NOMO-1 (cell line): Measurements from ENCODE around the gene SLC25A43.
"Not testable (repeated sequence)": the region's sequence is repeated elsewhere in the genome, so short reads cannot be mapped to it uniquely, and the experiment has no call there.

Source experiments
- DNase-seq, 2 experiments: peaks; one replicate each; lab custom pipeline; 2025; ENCODE audit not compliant: unreplicated experiment in 2 of 2; lab: John Stamatoyannopoulos, UW

SLC25A43 gene

DNA sequence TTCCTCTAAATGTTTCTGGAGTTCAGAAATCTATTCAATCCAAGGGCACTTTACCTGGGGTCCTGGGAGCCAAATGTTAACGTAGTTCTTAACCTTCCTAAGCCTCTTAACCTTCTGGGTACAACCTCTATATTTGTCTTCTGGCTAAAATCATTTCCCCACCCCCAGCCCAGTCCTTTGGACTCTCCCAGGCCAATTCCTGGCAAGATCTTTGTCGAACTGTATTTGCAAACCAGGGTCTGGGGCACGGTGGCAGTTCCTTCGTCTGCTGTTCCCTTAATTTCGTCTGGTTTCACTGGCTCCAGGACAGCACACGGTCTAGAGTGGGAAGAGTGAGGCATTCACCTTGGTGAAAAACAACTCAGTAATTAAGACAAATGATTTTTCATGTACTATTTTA lies 68.3 kb downstream of the SLC25A43 start:
- no peak for DNase-seq

- peak; percentile 53 to 87 for DNase-seq
These were observed 68.9 kb downstream of the SLC25A43 start, which contains the start of gene SLC25A5 for GRCh38 chrX:119467842-119468550. TSS of gene SLC25A5 (plus strand) at chrX:119468444. CDS start at chrX:119468516, 72 bp downstream.

GRCh38 chrX:119468551-119469312 lies 69.6 kb downstream of the SLC25A43 start:
- peak; percentile 75 to 84 for DNase-seq

- DNase-seq, result no peak
These were observed 70.1 kb downstream of the SLC25A43 start for GRCh38 chrX:119469313-119469635.

DNA sequence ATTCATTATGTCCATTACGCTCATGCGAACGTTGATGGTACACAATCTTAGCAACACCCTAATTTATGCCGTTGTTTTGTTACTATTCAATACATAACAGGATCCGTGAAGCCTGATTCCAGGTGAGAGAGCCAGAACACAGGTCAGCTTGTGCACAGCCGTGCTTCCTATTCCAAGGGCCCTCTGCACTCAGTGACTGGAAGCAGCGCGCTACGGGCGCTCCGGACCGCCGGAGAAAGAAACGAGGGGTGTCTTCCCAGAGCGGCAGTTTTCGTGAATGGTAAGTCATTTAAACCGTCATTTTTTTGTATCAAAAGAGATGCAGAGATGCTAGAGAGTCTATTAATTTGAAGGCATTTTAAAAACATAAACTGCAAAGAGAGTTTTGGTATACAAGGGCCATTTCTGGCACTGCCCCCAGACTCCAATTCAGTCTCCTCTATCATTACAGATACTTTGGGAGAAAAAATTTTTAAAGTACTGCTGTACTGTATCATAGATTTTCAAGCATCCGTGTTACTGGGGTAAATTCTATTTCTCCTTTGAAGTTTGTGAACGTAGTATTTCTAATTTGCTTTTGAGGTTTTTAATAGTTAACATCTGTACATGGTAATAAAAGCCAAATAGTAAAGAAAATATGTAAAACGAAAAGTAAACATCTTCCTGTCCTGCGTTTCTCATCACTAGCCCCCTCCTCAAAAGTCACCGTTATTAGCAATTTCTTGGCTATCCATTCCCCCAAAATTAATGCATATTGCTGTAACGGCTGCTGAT lies 75.7 kb downstream of the SLC25A43 start:
- no peak for DNase-seq

- DNase-seq, result no peak
These were observed 76.4 kb downstream of the SLC25A43 start for GRCh38 chrX:119475389-119476101.

DNA sequence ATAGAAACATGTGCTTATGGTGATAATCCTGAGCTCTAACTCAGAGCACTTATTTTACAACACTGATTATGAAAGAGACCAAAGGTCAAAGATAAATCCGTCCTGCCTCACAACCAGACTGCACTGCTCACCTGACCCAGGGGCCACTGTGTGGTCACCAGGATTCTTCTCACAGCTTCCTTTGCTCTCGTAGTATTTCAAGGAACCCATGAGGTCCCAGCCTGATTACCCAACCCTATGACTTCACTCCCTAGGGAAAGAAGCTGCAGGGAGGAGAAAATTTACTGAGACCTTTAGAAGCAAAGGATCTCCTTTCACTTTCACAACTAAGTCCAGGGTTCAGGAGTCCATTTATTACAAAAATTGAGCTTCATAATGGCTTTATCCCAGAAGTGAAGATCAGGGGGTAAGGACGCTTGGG lies 78.7 kb downstream of the SLC25A43 start:
- DNase-seq, result peak; percentile 8 to 62

DNA sequence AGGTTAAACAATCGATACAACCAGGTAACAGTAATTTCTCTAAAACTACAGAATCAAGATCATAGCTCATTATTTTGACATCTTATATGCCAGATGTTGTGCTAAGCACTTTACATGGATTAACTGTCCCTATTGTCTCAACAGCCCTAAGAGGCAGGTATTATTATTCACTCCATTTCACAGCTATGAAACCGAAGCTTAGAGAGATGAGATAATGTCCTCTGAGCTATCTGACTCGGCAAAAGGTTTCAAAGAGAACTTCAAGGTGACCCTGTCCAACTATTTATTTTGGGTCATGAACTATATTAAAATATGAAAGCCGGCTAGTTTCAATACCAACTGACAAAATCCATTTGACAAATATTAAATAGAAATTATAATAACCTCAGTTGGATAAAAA lies 79.4 kb downstream of the SLC25A43 start:
- DNase-seq, result no peak

- DNase-seq, result no peak
These were observed 80.7 kb downstream of the SLC25A43 start for GRCh38 chrX:119479845-119480244.

GRCh38 chrX:119481323-119481801 lies 82.2 kb downstream of the SLC25A43 start:
- no peak for DNase-seq

DNA sequence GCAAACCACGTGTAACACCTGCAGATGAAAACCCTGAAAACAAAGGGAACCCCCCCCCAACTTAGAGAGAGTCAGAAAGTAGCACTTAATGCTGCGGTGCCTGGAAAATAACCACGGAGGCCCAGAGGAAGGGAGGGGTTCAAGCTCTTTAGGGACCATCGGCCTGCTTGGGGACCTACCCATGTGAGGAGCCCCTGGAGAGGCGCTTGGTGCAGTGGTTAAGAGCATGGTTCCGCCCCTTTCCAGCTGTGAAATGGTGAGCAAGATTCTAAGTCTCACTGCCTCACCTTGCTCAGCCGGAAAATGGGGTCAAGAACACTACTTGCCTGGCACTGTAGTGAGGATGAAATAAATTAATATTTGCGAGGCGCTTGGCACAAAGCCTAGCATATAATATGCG lies 82.9 kb downstream of the SLC25A43 start:
- DNase-seq, result no peak

DNA sequence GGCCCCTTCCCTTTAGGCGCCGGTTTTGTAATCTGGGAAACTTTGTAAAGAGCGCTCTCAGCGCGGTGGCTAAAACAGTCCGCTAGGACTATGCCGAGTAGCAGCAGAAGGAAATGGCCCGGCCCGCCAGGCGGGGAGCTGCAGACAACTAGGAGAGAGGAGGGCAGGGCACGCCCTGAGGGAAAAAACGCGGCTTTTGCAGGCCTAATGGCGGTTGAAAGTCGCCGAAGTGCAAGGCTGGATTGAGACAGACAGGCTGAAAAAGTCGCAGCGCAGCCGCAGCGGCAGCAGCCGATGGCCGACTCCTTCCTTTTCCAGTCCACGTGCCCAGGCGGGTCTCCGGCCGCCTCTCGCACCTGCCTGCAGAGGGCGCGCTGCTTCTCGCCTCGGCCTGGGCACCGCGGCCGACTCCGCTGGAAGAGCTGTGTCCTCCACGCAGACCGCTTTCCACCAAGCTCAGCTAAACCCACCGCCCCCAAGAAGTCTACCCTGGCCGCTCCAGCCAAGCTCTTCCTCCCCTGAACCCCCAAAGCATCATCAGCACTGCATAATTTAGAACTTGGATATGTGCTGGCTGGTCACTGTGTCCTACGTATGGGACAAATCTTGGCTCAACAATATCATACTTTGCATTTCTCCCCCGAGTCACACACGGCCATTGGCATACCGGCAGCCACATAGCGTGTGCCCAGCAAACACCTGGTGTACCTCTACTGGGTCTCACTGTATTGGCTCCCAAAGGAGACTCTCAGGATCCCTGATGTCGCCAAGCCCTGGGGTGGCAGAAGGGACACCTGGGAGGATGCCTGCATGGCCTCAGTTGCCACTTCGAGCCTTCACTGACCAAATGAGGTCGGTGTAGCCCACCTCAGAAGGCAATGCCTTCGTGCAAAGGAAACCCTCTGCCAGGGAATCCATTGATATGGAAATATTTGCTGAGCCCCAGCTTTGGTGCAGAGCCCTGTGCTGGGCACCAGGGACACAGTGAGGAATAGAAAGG lies 83.6 kb downstream of the SLC25A43 start:
- DNase-seq, result peak; percentile 56 to 76

GRCh38 chrX:119486745-119487144 lies 87.6 kb downstream of the SLC25A43 start:
- DNase-seq, result no peak

GRCh38 chrX:119487766-119488165 lies 88.6 kb downstream of the SLC25A43 start:
- not testable (repeated sequence) for DNase-seq

DNA sequence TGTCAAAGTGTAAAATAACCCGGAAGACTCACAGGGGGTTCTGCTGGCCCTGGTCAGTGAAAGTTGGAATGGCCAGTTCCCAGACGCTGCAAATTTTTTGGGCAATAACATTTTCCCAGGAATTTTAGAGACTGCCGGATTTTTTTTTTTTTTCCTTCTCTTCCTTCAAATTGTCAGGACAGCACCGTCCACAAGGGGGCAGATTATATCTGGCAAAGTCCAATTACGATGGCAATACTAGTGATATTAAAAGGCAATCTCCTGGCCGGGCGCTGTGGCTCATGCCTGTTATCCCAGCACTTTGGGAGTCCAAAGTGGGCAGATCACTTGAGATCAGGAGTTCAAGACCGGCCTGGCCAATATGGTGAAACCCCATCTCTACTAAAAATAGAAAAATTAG lies 89.6 kb downstream of the SLC25A43 start:
- peak; percentile 26 to 44 for DNase-seq

DNA sequence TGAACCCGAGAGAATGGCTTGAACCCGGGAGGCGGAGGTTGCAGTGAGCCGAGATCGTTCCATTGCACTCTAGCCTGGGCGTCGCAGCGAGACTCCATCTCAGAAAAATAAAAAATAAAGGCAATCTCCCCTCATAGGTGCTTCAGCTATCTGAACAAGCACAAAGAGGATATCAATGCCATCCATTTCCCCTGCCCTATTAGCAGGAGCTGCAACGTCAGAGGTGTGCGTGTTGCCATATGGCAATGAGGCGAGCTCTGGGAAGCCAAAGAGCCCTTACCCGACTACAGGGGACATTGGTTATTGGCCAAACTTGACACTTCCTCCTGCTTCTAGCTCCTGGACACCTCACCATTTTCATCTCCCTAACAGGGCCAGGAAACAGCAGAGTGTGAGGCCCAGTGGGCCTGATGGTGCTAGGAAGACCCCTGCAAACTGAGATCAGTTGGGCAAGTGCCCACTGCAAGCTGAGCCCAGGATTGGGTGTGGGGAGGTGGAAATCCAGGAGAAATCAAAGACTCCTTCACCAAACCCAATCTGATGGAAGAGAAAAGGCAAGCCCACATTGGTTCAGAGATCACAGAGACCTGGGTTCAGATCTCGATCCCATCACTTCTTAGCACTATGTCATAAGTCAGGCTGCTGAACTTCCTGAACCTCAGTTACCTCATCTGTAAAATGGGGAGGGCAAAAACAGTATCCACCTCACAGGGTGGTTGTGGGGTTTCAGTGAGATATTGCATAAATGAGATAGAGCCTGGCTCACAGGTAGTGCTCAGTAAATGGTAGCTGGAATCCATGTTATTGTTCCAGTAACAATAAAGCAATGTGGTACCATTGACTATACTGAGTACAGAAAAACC lies 90.3 kb downstream of the SLC25A43 start:
- DNase-seq, result no peak

GRCh38 chrX:119492463-119492862 lies 93.3 kb downstream of the SLC25A43 start:
- no peak for DNase-seq

GRCh38 chrX:119493851-119494495 lies 94.8 kb downstream of the SLC25A43 start:
- not testable (repeated sequence) for DNase-seq
